ENCODE results near the gene ADRA2B.

- TF ChIP-seq CTCF (IDR thresholded peaks at IDR 0.05) (no peak), POLR2A (IDR thresholded peaks at IDR 0.05) (no peak)
Measured at GRCh38 chr2:96104487-96104861, 11.9 kb downstream of the ADRA2B start.

All from lower leg skin (tissue), 3 donors.